GM12891 (cell line): ENCODE results near the gene PTPN3.

Experiments
- DNase-seq: peaks from one replicate; pipeline ENCODE4 v3.0.0; 2011; ENCODE audit warnings: low spot score; ENCODE audit not compliant: insufficient read length
- FAIRE-seq: peaks from 2 replicates; lab custom pipeline; 2011; peaks lifted over from hg19 to GRCh38; lab: Jason Lieb, UNC
- PAX5 ChIP-seq: IDR thresholded peaks from 2 replicates; pipeline ENCODE4 v1.6.1; 2011; ENCODE audit warnings: low read length, moderate library complexity, mild to moderate bottlenecking; ENCODE audit not compliant: insufficient read depth, severe bottlenecking
- POLR2A ChIP-seq: IDR thresholded peaks from 2 replicates; pipeline ENCODE4 v1.6.1; 2011; ENCODE audit warnings: low read depth, low read length, control low read depth
- POLR2AphosphoS5 ChIP-seq: IDR thresholded peaks from 2 replicates; pipeline ENCODE4 v1.6.1; 2011; ENCODE audit warnings: low read depth, low read length, control low read depth
- POU2F2 ChIP-seq: IDR thresholded peaks from 2 replicates; pipeline ENCODE4 v1.6.1; 2011; ENCODE audit warnings: low read depth, mild to moderate bottlenecking, control low read depth, low read length, moderate library complexity
- SPI1 ChIP-seq: IDR thresholded peaks from 2 replicates; pipeline ENCODE4 v1.6.1; 2011; ENCODE audit warnings: low read depth, low read length, control low read depth
- TAF1 ChIP-seq: IDR thresholded peaks from 2 replicates; pipeline ENCODE4 v1.6.1; 2011; ENCODE audit warnings: low read depth, low read length, control low read depth

PTPN3 gene

DNA sequence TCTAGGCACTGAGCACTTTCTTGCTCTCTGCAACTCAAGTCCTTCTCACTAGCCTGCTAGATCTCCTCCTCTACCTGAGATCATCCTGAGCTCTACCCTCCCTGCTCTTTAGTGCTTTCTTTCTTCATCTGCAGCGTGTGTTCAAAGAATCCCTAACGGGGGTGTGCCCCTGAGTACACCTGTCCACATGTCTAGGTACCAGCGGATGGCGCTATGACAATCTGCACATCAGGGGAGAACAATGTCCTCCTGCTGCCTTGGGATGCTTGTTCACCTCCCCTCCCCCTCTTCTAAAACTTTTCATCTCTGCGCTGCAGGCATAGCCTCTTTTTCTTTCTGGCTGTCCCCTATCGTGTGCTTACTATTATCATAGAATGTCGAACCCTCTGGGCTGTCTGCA is 42.7 kb downstream of the PTPN3 start:
- FAIRE-seq (no peak), DNase-seq (no peak)
- TF ChIP-seq PAX5 (no peak), SPI1 (no peak)

- TF ChIP-seq POU2F2 (no peak), PAX5 (no peak), POLR2A (no peak)
- FAIRE-seq = no peak
These were observed 43.4 kb downstream of the PTPN3 start for GRCh38 chr9:109454601-109455155.

GRCh38 chr9:109454041-109454440 is 44.1 kb downstream of the PTPN3 start:
- no peak for TF ChIP-seq SPI1
- TF ChIP-seq POLR2AphosphoS5 = no peak
- TF ChIP-seq PAX5 = no peak
- no peak for DNase-seq
- FAIRE-seq = no peak

More at GRCh38 chr9:109454601-109455155, 43.4 kb downstream of the PTPN3 start:
- no peak for DNase-seq

DNA sequence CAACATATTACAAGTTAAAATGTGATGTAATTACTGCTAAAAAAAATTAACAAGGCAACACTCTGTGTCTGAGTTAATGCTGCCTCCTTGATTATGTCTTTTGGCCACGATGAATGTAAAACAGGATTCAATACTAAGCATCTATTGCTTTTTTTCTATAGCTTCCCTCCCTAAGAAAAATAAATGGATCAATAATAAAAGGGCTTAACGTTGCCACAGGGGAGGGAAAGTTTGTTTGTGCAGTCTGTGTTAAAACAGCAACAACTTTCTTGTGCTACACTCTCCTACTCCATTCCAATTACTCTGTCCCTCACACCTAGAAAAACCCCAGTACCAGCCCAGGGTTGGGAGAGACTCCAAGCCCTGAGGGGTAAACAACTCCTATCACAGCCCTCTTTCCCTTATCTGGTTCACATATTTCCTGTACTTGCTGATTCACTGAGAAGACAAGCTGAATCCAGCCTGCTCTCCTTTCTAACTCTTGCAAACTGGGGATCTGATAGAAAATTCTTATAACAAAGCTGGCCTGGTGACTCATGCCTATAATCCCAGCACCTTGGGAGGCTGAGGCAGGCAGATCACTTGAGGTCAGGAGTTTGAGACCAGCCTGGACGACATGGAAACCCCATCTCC is 44.8 kb downstream of the PTPN3 start:
- TF ChIP-seq POLR2A (no peak), POU2F2 (no peak), SPI1 (no peak), PAX5 (no peak), TAF1 (no peak), POLR2AphosphoS5 (no peak)
- DNase-seq = no peak
- no peak for FAIRE-seq

DNA sequence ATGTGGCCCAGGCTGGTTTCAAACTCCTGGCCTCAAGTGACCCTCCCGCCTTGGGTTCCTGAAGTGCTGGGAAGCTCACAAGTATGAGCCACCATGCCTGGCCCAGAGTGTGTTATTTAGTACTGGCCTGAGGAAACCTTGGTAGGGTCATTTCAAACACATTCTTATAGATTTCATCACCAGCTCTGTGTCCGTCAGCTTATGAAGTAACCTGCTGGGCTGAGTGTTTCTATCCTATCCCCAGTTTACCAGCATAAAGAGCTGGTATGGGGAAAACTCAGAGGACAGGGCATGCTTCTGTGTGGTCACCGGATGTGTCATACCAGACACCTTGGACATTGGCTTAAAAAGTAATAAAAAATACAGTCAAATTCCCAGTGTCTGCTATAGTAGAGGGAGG is 45.3 kb downstream of the PTPN3 start:
- DNase-seq (no peak), FAIRE-seq (no peak)
- no peak for TF ChIP-seq SPI1
- TF ChIP-seq POLR2AphosphoS5 = no peak
- no peak for TF ChIP-seq POU2F2
- TF ChIP-seq PAX5 = no peak
- TF ChIP-seq POLR2A = no peak
- no peak for TF ChIP-seq TAF1

- TF ChIP-seq SPI1 (no peak), POU2F2 (no peak)
- FAIRE-seq = no peak
- no peak for DNase-seq
These were observed 46.6 kb downstream of the PTPN3 start for GRCh38 chr9:109451311-109452025.

DNA sequence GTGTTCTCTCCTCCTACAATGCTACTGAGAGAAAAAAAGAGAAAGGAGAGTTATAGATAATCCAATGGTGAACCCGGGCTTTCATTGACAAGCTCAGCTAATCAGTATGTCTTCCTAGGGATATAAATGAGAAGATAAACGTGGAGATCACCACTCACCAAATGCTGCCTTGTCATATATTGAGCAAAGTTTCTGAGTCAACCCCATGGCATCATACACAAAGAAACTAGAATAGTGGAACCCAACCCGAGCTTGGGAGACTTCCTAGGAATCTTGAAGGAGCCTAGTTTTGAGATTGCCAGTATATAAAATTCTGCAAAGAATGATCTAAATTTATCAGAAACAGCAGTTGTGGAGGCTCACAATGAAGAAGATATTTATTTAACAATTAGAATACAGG is 47.8 kb downstream of the PTPN3 start:
- DNase-seq (no peak), FAIRE-seq (no peak)
- no peak for TF ChIP-seq SPI1
- TF ChIP-seq POLR2A = no peak
- TF ChIP-seq POLR2AphosphoS5 = no peak
- no peak for TF ChIP-seq POU2F2
- no peak for TF ChIP-seq TAF1
- TF ChIP-seq PAX5 = no peak

- no peak for DNase-seq
- FAIRE-seq = no peak
- TF ChIP-seq PAX5 (no peak), TAF1 (no peak), POLR2A (no peak), POU2F2 (no peak), SPI1 (no peak), POLR2AphosphoS5 (no peak)
These were observed 48.9 kb downstream of the PTPN3 start for GRCh38 chr9:109449036-109449798.

DNA sequence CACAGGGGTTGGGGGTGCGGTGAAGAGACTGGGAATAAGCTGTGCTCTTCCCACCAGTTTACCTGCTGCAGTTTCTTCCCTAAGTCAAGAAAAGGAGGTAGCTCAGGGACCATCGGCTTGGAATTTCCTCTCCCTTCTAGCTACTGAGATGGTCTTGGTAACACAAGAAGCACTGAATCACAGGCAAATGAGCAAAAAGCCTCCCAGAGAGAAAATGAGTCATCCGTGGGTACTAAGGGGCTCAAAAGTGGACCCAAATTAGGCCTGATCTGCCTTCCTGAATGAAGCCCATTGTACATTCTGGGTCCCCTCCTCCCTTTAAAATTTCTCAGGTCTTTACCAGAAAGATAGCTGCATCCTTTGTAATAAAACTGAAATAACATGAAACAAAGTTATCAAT is 49.9 kb downstream of the PTPN3 start:
- TF ChIP-seq POLR2A (no peak), POU2F2 (no peak), POLR2AphosphoS5 (no peak), TAF1 (no peak), PAX5 (no peak), SPI1 (no peak)
- no peak for DNase-seq
- FAIRE-seq = no peak
